Natural killer cell (primary cell): Measurements from ENCODE around the gene RNF157. TPM values are rescaled to one million over a fixed set of nuclear protein-coding genes. Genes with fewer than 3 reads are reported as not detected.
"Not testable (repeated sequence)": the region's sequence is repeated elsewhere in the genome, so short reads cannot be mapped to it uniquely, and the experiment has no call there.

Source experiments
- ATAC-seq, 3 donors: fragments of 150-1000 bp in 2 of 3; fragments of 200-7000 bp in 1 of 3; cut with Tn5 transposase; 1 replicate in 1 of 3; 2 replicates in 2 of 3; pipeline ENCODE4 v1.10.0; 2021; ENCODE audit warnings: mild to moderate bottlenecking in 2 of 3, moderate library complexity in 2 of 3
- DNase-seq, 2 donors: peaks; one replicate each; pipeline versions ENCODE4 v3.0.0 to v3.0.0-alpha.2; 2013 to 2021; ENCODE audit warnings: mixed read lengths in 1 of 2
- H3K27ac ChIP-seq: one replicate; pipeline ENCODE4 v1.5.1; 2013; ENCODE audit warnings: mild to moderate bottlenecking, low read length
- H3K27me3 ChIP-seq: one replicate; pipeline ENCODE4 v1.6.1; 2013; ENCODE audit warnings: low read length; ENCODE audit not compliant: control insufficient read depth, insufficient read depth
- H3K36me3 ChIP-seq: one replicate; pipeline ENCODE4 v1.6.1; 2013; ENCODE audit warnings: low read length; ENCODE audit not compliant: control insufficient read depth, insufficient read depth
- H3K4me1 ChIP-seq: one replicate; pipeline ENCODE4 v1.6.1; 2013; ENCODE audit warnings: low read length; ENCODE audit not compliant: control insufficient read depth, insufficient read depth
- H3K4me3 ChIP-seq: one replicate; pipeline ENCODE4 v1.5.1; 2013; ENCODE audit warnings: low read length
- H3K9me3 ChIP-seq: one replicate; pipeline ENCODE4 v1.6.1; 2013; ENCODE audit warnings: low read length; ENCODE audit not compliant: control insufficient read depth, insufficient read depth
- H3K27ac Mint-ChIP-seq, 2 donors: one replicate each; pipeline ENCODE4 v1.8.0; 2022; ENCODE audit warnings: mild to moderate bottlenecking in 2 of 2, mixed read lengths in 2 of 2, moderate library complexity in 1 of 2
- H3K27me3 Mint-ChIP-seq, 2 donors: one replicate each; pipeline ENCODE4 v1.8.0; 2022; ENCODE audit warnings: low read depth in 2 of 2, mixed read lengths in 2 of 2
- H3K36me3 Mint-ChIP-seq: one replicate; pipeline ENCODE4 v1.8.0; 2022; ENCODE audit warnings: mixed read lengths
- H3K4me1 Mint-ChIP-seq, 2 donors: one replicate each; pipeline ENCODE4 v1.8.0; 2022; ENCODE audit warnings: mixed read lengths in 2 of 2
- H3K4me3 Mint-ChIP-seq: one replicate; pipeline ENCODE4 v1.8.0; 2022; ENCODE audit warnings: mild to moderate bottlenecking, moderate library complexity, mixed read lengths
- H3K9me3 Mint-ChIP-seq, 2 donors: one replicate each; pipeline ENCODE4 v1.8.0; 2022; ENCODE audit warnings: mixed read lengths in 2 of 2
- WGBS: methylation state at CpG from one replicate; pipeline ENCODE4 v1.1.7; 2013; ENCODE audit warnings: missing lambda C conversion rate; ENCODE audit not compliant: insufficient coverage; 5-methylcytosine and 5-hydroxymethylcytosine counted together
- intact Hi-C: fragments of 100-400 bp; cut with micrococcal nuclease; formaldehyde crosslinking; loops from one replicate; pipeline ENCODE4 v1.14.2; 2022
- total RNA-seq, 4 donors: library from RNA; stranded (reverse); fragments of 120-200 nt in 1 of 4; gene quantifications; one replicate each; pipeline versions ENCODE4 v1.2.3 to v1.2.4, GENCODE V29; 2013 to 2022
- TF ChIP-seq, protein P1 (sequence below): fragments of 200-600 bp; IDR thresholded peaks from one replicate; pipeline ENCODE4 v1.8.0; 2022; ENCODE audit warnings: antibody characterized with exemption

Gene RNF157
- total RNA-seq, 3 donors from 2014 or later (not counting 1 experiment from before 2014, with no cell fraction given), result 4.9 to 9.1 (median 8.5) TPM

DNA sequence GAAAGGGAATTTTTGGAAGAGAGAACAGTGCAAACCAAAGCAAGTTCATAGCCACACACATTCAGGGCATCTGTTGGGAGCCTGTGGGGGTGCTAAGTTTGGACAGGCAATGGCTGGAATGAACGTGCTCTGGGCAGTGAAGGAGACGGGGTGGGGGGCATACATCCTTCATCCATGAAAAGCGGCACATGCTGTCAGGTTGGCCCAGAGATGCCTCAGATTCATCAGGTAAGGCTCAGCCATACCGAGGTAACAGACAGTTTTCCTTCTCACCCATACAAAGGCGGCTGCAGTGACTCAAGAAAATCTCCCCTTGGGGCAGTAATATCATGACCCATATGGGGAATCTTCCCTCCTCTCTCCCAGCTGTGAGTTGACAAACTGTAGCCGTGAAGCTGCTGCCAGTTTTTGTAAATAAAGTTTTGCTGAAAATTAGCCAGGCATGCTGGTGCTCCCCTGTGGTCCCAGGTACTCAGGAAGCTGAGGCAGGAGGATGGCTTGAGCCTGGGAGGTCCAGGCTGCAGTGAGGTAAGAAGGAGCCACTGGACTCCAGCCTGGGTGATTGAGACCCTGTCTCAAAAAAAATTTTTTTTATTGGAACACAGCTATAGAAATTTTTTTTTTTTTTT, 15.6 kb upstream of the RNF157 start:
- Mint-ChIP-seq H3K9me3 (peaks cover 0 to 2% of the 10 kb centered on the region in 2 donors), H3K36me3 (no peaks in the 10 kb centered on the region), H3K4me1 (peaks cover 39 to 40% of the 10 kb centered on the region in 2 donors), H3K4me3 (no peak overlapping the region), H3K27me3 (no peaks in the 10 kb centered on the region), H3K27ac (peak overlapping the region; percentile 82 to 92)
- TF ChIP-seq, protein P1, sequence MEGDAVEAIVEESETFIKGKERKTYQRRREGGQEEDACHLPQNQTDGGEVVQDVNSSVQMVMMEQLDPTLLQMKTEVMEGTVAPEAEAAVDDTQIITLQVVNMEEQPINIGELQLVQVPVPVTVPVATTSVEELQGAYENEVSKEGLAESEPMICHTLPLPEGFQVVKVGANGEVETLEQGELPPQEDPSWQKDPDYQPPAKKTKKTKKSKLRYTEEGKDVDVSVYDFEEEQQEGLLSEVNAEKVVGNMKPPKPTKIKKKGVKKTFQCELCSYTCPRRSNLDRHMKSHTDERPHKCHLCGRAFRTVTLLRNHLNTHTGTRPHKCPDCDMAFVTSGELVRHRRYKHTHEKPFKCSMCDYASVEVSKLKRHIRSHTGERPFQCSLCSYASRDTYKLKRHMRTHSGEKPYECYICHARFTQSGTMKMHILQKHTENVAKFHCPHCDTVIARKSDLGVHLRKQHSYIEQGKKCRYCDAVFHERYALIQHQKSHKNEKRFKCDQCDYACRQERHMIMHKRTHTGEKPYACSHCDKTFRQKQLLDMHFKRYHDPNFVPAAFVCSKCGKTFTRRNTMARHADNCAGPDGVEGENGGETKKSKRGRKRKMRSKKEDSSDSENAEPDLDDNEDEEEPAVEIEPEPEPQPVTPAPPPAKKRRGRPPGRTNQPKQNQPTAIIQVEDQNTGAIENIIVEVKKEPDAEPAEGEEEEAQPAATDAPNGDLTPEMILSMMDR, result no peak
- H3K4me3 ChIP-seq, result no peak overlapping the region
- 92% methylated on average over 5 of the region's 6 CpGs for WGBS
- H3K9me3 ChIP-seq, result no peaks in the 10 kb centered on the region
- DNase-seq (no peak), ATAC-seq (peak in 1 of 3 donors; percentile 4)
- H3K36me3 ChIP-seq, result no peaks in the 10 kb centered on the region
- H3K4me1 ChIP-seq, result peaks cover 37% of the 10 kb centered on the region
- no peak overlapping the region for H3K27ac ChIP-seq
- intact Hi-C loops, result loop anchor here (1.0 kb wide), 1 partner anchor 8 kb away; no protein-coding TSS in a partner anchor
- no peaks in the 10 kb centered on the region for H3K27me3 ChIP-seq

DNA sequence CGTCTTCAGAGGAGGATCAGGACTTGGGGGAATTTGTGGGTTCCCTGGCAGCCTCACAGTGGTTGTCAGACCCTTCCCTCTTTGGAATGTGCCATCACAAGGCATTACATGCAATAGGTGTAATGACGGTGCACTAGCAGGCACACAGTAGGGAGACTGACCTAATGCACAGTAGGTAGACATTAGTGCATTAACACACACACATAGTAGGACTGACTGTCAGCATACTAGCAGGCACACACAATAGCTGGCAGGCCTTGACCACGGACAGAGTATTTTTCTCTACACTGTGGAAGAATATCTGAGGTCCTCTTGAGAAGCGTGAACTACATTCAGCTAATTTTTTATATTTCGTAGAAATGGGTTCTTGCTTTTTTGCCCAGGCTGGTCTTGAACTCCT, 14.0 kb upstream of the RNF157 start:
- peaks cover 36 to 39% of the 10 kb centered on the region in 2 donors for H3K4me1 Mint-ChIP-seq
- intact Hi-C loops, result no loop called here
- no peak overlapping the region for H3K4me3 ChIP-seq
- H3K36me3 ChIP-seq, result no peaks in the 10 kb centered on the region
- H3K27me3 Mint-ChIP-seq, result no peaks in the 10 kb centered on the region
- DNase-seq (no peak), ATAC-seq (no peak)
- H3K27ac Mint-ChIP-seq, result no peak overlapping the region
- no peak overlapping the region for H3K4me3 Mint-ChIP-seq
- H3K9me3 Mint-ChIP-seq, result peaks cover 0 to 2% of the 10 kb centered on the region in 2 donors
- H3K27ac ChIP-seq, result no peak overlapping the region
- H3K36me3 Mint-ChIP-seq, result no peaks in the 10 kb centered on the region
- peaks cover 37% of the 10 kb centered on the region for H3K4me1 ChIP-seq
- H3K9me3 ChIP-seq, result no peaks in the 10 kb centered on the region
- no peaks in the 10 kb centered on the region for H3K27me3 ChIP-seq
- TF ChIP-seq, protein P1, result no peak
- WGBS, result 94% methylated on average over 5 of the region's 5 CpGs

DNA sequence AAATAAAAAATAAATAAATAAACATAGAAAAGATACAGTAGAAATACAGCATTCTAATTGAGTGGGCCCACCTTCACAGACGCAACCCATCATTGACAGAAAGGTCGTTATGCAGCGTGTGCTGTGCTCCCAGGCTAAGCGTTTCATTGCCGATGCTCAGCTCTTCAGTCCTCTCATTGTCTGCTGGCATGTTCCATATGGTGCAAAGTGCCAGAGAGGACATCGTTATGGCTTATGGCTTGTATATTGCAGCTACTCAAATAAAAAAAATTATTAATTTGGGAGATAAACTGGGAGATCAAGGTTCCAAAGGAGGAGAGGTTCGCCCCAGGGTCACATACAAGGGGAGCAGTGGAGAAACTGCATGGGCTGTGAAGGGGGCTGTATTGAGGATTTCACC, 13.5 kb upstream of the RNF157 start:
- Histone ChIP-seq H3K27me3 (no peaks in the 10 kb centered on the region), H3K27ac (no peak overlapping the region), H3K9me3 (no peaks in the 10 kb centered on the region), H3K36me3 (no peaks in the 10 kb centered on the region), H3K4me3 (no peak overlapping the region), H3K4me1 (peaks cover 37% of the 10 kb centered on the region)
- TF ChIP-seq, protein P1, result no peak
- H3K36me3 Mint-ChIP-seq, result no peaks in the 10 kb centered on the region
- DNase-seq (no peak), ATAC-seq (no peak)
- no peak overlapping the region for H3K27ac Mint-ChIP-seq
- H3K9me3 Mint-ChIP-seq, result peaks cover 0 to 2% of the 10 kb centered on the region in 2 donors
- H3K27me3 Mint-ChIP-seq, result no peaks in the 10 kb centered on the region
- 96% methylated on average over 7 of the region's 7 CpGs for WGBS
- H3K4me3 Mint-ChIP-seq, result no peak overlapping the region
- peaks cover 36 to 39% of the 10 kb centered on the region in 2 donors for H3K4me1 Mint-ChIP-seq
- intact Hi-C loops, result no loop called here

DNA sequence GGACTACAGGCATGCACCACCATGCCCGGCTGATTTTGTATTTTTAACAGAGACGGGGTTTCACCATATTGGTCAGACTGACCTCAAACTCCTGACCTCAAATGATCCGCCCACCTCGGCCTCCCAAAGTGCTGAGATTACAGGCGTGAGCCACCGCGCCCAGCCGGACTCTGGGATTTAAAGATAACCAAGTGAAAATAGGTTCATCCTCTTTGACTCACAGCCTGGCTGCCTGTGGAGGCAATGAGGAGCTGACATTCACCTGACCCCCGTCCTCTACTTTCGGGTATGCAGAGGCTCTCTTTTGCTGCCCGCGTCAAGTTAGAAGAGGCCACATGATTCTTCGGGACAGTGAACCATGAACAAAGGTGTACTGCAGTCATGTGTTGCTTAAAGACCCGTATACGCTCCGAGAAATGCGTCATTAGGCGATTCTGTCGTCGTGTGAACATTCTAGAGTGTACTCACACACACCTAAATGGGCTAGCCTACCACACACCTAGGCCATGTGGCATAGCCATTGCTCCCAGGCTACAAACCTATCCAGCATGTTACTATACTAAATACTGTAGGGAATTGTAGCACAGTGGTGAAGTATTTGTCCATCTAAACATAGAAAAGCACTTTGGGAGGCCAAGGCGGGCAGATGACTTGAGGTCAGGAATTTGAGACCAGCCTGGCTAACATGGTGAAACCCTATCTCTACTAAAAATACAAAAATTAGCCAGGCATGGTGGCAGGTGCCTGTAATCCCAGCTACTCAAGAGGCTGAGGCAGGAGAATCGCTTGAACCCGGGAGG, 12.9 kb upstream of the RNF157 start:
- H3K9me3 Mint-ChIP-seq, H3K27me3 ChIP-seq, intact Hi-C loops, DNase-seq, H3K27me3 Mint-ChIP-seq, ATAC-seq, H3K36me3 Mint-ChIP-seq, H3K36me3 ChIP-seq, H3K9me3 ChIP-seq, H3K4me3 ChIP-seq: not testable (repeated sequence)
- Histone ChIP-seq H3K27ac (peak overlapping the region; percentile 63), H3K4me1 (peaks cover 37% of the 10 kb centered on the region)
- Mint-ChIP-seq H3K4me1 (peaks cover 36 to 39% of the 10 kb centered on the region in 2 donors), H3K4me3 (peak overlapping the region; percentile 80), H3K27ac (peak overlapping the region; percentile 81 to 86)
- 81% methylated on average over 23 of the region's 23 CpGs for WGBS
